ENCODE data around the gene RAI2.

RAI2 gene

GRCh38 chrX:17750436-17750835 is 110.7 kb downstream of the RAI2 start:
- H3K9ac ChIP-seq (ENCODE audit: low read depth, low read length) = no peak overlapping the region
- no peak overlapping the region for H3K27ac ChIP-seq (ENCODE audit: low read depth, low read length)
- H3K4me1 ChIP-seq (ENCODE audit: control insufficient read depth, insufficient read depth, low read length) = no peaks in the 10 kb centered on the region
- no peak overlapping the region for H3K4me3 ChIP-seq (ENCODE audit: low read depth, low read length)
- no peaks in the 10 kb centered on the region for H3K27me3 ChIP-seq (ENCODE audit: control insufficient read depth, insufficient read depth, low read length)
- H3K36me3 ChIP-seq (ENCODE audit: control insufficient read depth, insufficient read depth, low read length) = no peaks in the 10 kb centered on the region
- H3K9me3 ChIP-seq (ENCODE audit: control insufficient read depth, insufficient read depth, low read length) = no peaks in the 10 kb centered on the region

All from HUES48 (cell line).